Measurements from ENCODE around the gene IL10RA. TPM values are rescaled to one million over a fixed set of nuclear protein-coding genes. Genes with fewer than 3 reads are reported as not detected.

IL10RA gene
- total RNA-seq, 4 donors from 2014 or later: 9.8 to 50.3 (median 23.9) TPM

DNA sequence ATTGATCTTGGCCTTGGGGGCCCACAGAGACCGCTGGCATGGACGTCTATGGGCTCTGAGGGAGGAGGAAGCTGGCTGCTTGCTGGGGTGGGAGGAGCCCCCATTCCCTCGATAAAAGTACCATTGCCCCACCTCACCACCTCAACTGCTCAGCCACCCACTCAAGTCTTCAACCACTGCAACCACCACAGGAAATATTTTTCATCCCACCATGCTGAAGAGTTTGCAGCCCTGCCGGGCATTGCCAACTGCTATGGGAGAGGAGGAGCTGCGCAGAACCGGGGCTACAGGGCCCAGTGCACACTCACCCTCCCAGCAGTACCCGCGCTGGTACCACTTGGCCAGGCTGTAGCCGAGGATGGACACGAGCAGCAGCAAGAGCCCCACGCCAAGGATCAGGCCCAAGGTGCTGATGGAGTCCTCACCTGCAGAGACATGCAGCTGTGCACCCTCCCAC, 29.2 kb downstream of the IL10RA start:
- peak in 1 of 3 donors; percentile 64 for DNase-seq
- H3K4me3 ChIP-seq: no peak overlapping the region
- H3K36me3 ChIP-seq: no peaks in the 10 kb centered on the region
- peaks cover 0 to 33% (median 15%) of the 10 kb centered on the region in 4 donors for H3K4me1 ChIP-seq
- H3K9me3 ChIP-seq: peaks cover 0 to 10% (median 2%) of the 10 kb centered on the region in 4 donors
- H3K27ac ChIP-seq: peak overlapping the region in 1 of 4 donors; percentile 61
- H3K27me3 ChIP-seq: no peaks in the 10 kb centered on the region
- TF ChIP-seq, protein P1, sequence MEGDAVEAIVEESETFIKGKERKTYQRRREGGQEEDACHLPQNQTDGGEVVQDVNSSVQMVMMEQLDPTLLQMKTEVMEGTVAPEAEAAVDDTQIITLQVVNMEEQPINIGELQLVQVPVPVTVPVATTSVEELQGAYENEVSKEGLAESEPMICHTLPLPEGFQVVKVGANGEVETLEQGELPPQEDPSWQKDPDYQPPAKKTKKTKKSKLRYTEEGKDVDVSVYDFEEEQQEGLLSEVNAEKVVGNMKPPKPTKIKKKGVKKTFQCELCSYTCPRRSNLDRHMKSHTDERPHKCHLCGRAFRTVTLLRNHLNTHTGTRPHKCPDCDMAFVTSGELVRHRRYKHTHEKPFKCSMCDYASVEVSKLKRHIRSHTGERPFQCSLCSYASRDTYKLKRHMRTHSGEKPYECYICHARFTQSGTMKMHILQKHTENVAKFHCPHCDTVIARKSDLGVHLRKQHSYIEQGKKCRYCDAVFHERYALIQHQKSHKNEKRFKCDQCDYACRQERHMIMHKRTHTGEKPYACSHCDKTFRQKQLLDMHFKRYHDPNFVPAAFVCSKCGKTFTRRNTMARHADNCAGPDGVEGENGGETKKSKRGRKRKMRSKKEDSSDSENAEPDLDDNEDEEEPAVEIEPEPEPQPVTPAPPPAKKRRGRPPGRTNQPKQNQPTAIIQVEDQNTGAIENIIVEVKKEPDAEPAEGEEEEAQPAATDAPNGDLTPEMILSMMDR (IDR thresholded peaks at IDR 0.05): no peak
- TF ChIP-seq POLR2A (IDR thresholded peaks at IDR 0.05): no peak

DNA sequence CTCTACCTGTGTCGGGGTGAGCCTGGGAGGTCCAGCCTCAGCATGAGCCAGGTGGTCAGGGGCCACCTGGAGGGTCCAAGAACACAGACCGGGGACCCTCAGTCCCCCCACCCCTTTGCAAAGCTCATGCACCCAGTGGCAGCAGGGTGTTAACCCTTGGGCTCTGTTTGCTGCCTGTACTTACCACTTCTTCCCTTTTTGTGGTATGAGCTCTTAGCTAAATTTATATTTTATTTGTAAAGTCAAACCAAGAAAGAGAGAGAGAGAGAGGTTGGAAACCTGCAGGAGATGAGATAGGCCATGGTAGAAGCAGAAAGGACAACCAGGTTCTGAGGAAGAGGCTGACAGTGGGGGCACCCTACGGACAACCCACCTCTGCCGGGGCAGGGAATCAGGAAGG, 29.9 kb downstream of the IL10RA start:
- Histone ChIP-seq H3K27me3 (no peaks in the 10 kb centered on the region), H3K4me1 (peaks cover 0 to 29% (median 12%) of the 10 kb centered on the region in 4 donors), H3K27ac (peak overlapping the region in 1 of 4 donors; percentile 61), H3K9me3 (peaks cover 0 to 10% (median 2%) of the 10 kb centered on the region in 4 donors), H3K36me3 (no peaks in the 10 kb centered on the region), H3K4me3 (no peak overlapping the region)
- no peak for DNase-seq
- TF ChIP-seq, protein P1 (IDR thresholded peaks at IDR 0.05): no peak
- no peak for TF ChIP-seq POLR2A (IDR thresholded peaks at IDR 0.05)

DNA sequence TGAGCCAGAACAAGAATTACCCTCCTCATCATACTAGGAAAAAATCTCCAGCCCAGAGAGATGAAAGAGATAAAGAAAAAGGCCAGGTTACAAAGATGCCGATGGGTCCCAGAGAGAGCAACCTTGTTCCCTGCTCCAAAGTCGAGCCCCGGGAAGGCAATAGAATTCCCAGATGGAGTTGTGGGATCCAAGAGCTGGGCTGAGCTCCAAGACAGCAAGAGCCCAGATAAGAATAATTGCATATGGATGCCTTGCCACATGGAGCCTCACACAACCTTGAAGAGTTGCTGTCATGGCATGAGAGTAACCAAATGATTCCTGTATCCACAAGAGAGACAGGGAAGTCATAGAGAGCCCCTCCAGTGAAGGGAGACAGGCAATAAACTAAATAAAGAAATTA, 30.9 kb downstream of the IL10RA start:
- H3K4me3 ChIP-seq: no peak overlapping the region
- TF ChIP-seq POLR2A (IDR thresholded peaks at IDR 0.05): no peak
- TF ChIP-seq, protein P1 (IDR thresholded peaks at IDR 0.05): no peak
- H3K27me3 ChIP-seq: no peaks in the 10 kb centered on the region

DNA sequence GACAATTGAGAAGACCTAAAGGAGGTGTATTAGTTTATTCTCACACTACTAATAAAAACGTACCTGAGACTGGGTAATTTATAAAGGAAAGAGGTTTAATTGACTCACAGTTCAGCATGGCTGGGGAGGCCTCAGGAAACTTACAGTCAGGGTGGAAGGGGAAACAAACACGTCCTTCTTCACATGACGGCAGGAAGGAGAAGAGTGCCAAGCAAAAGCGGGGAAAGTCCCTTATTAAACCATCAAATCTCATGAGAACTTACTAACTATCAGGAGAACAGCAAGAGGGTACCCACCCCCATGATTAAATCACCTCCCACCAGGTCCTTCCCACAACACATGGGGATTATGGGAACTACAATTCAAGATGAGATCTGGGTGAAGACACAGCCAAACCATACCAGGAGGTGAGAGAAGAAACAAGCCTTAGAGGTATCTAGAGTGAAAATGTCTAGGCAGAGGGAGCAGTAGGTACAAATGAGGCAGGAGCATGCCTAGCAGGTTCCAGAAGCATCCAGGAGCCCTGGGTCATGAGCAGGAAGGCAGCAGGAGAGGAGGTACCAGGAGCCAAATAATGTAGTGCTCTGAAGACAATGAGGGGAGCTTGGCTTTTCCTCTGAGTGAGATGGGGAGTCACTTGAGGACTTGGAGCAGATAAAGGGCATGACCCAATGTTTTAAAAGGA, 31.6 kb downstream of the IL10RA start:
- Histone ChIP-seq H3K4me1 (peaks cover 0 to 15% (median 4%) of the 10 kb centered on the region in 4 donors), H3K4me3 (no peak overlapping the region), H3K36me3 (no peaks in the 10 kb centered on the region), H3K9me3 (peaks cover 0 to 10% (median 2%) of the 10 kb centered on the region in 4 donors), H3K27me3 (no peaks in the 10 kb centered on the region), H3K27ac (no peak overlapping the region)
- no peak for TF ChIP-seq POLR2A (IDR thresholded peaks at IDR 0.05)
- TF ChIP-seq, protein P1 (IDR thresholded peaks at IDR 0.05): no peak
- DNase-seq: no peak

More for the DNA sequence above, 30.9 kb downstream of the IL10RA start:
- no peaks in the 10 kb centered on the region for H3K36me3 ChIP-seq
- H3K9me3 ChIP-seq: peaks cover 0 to 10% (median 2%) of the 10 kb centered on the region in 4 donors
- peaks cover 0 to 22% (median 8%) of the 10 kb centered on the region in 4 donors for H3K4me1 ChIP-seq
- no peak overlapping the region for H3K27ac ChIP-seq
- no peak for DNase-seq

DNA sequence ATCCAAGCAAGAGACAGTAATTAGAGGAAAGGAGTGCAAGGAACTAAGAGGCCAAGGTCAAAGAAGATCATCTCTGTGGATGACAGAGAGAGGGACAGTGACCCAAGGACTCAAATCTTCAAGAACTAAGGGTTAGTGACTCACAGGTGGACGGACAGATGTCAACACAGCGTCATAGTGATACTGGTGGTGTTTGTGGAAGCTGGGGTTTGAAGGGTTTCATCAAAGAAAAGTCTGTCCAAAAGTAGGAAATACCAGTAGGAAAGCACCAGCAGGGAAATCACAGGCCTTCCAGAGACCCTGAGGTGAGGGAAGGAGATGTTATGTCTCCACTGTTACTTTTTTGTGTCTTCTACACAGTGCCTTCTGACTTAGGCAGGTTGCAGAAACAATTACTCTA, 32.2 kb downstream of the IL10RA start:
- H3K4me1 ChIP-seq: peaks cover 0 to 15% (median 3%) of the 10 kb centered on the region in 4 donors
- H3K27me3 ChIP-seq: no peaks in the 10 kb centered on the region
- H3K9me3 ChIP-seq: peaks cover 0 to 10% (median 2%) of the 10 kb centered on the region in 4 donors
- no peak for DNase-seq
- no peak overlapping the region for H3K27ac ChIP-seq
- TF ChIP-seq, protein P1 (IDR thresholded peaks at IDR 0.05): no peak
- TF ChIP-seq POLR2A (IDR thresholded peaks at IDR 0.05): no peak
- no peaks in the 10 kb centered on the region for H3K36me3 ChIP-seq
- H3K4me3 ChIP-seq: no peak overlapping the region

All from Peyer's patch (tissue), 4 donors.